Activated T-helper 2 cell treated with anti-CD3 and anti-CD28 coated beads, Interferon-gamma antibody, Interleukin-2, Interleukin-4, amounts not matched to agents 10 μg/mL and 5 μg/mL and 100 μg/mL, durations not matched to agents 14 hours and 24 hours and 36 hours (primary cell): Measurements from ENCODE around the gene GSTT2B. TPM values are rescaled to one million over a fixed set of nuclear protein-coding genes. Genes with fewer than 3 reads are reported as not detected.

ENCODE experiments used
- total RNA-seq: library from RNA; stranded (reverse); gene quantifications from 2 replicates; pipeline ENCODE4 v1.2.3, GENCODE V29; 2022

GSTT2B gene
- total RNA-seq, 1 donor from 2014 or later, result 0.66 TPM

Other genes starting within 250 kb of the GSTT2B start
- 2.7 and 2.9 TPM in 2 replicates for gene ZNF70, start 210.1 kb downstream of the GSTT2B start, total RNA-seq
- gene VPREB3, start 206.8 kb downstream of the GSTT2B start, total RNA-seq, result 0.55 TPM in 1 of 2 replicates, not detected in the other
- 0.23 and 0.52 TPM in 2 replicates for gene C22orf15, start 198.2 kb downstream of the GSTT2B start, total RNA-seq
- 108 and 111 TPM in 2 replicates for gene CHCHD10, start 193.2 kb downstream of the GSTT2B start, total RNA-seq
- gene MMP11, start 188.3 kb downstream of the GSTT2B start, total RNA-seq, result 0.87 and 1.0 TPM in 2 replicates
- 94.1 and 96.4 TPM in 2 replicates for gene SMARCB1, start 174.2 kb downstream of the GSTT2B start, total RNA-seq
- 10.3 TPM in 2 replicates for gene DERL3, start 122.2 kb downstream of the GSTT2B start, total RNA-seq
- 9.4 and 9.6 TPM in 2 replicates for gene SLC2A11, start 103.3 kb downstream of the GSTT2B start, total RNA-seq
- 1,309 and 1,313 TPM in 2 replicates for gene MIF, start 66.8 kb downstream of the GSTT2B start, total RNA-seq
- gene DDTL, start 5.7 kb upstream of the GSTT2B start, total RNA-seq, result 4.4 and 4.8 TPM in 2 replicates
- gene DDT, start 13.2 kb upstream of the GSTT2B start, total RNA-seq, result 112 and 116 TPM in 2 replicates
- gene GSTT2, start 18.9 kb upstream of the GSTT2B start, total RNA-seq, result not detected in 2 replicates
- gene GSTT4, start 44.3 kb upstream of the GSTT2B start, total RNA-seq, result not detected in 2 replicates
- gene CABIN1, start 50.1 kb upstream of the GSTT2B start, total RNA-seq, result 104 and 106 TPM in 2 replicates
- 0.32 and 0.64 TPM in 2 replicates for gene SUSD2, start 220.3 kb upstream of the GSTT2B start, total RNA-seq